ENCODE data around the gene LDHD. TPM values are rescaled to one million over a fixed set of nuclear protein-coding genes. Genes with fewer than 3 reads are reported as not detected.

Gene LDHD
- total and polyA plus RNA-seq, 2 of the 13 experiments (the other 11 are each of a cell fraction or from before 2014, with no cell fraction given) = 9.1 to 9.8 TPM

DNA sequence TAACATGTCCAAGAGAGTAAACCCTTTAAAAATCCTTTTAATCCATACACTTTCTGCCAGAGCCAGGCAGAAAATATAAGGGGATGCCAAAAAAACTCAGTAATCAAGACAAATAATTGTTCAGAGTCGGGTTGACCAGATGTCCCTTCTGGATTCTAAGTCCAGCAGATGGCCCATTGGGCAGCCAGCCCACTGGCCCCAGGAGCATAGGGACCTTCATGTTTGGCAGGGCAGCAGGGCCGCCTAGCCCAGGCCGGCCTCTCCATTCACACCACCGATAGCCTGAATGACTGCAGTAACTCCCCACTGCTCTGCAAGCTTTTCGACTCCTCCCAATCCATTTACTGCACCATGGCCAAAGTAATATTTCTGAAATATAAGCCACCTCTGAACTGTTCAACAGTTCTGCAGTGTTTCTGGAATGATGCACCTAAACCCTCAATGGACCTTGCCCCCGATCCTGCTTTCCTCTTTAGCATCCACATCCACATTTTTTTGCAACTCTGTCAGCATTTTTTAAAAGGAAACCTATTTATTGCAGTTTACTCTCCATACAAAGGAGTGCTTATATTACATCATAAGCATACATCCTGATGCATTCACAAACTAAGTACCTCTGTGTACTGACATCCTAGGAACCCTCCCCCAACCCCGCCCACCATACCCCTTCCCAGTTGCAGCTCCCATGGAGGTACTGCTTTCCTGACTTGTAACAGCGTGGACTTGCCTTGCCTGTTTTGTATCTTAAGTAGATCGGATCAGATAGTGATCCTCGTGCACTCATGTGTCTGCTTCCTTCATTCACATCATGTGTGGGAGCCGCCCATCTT, 46.4 kb downstream of the LDHD start (continued):
- TF ChIP-seq GLI4 (CRISPR knock-in tag; IDR thresholded peaks at IDR 0.05; ENCODE audit: borderline replicate concordance) (no peak), ZNF292 (CRISPR knock-in tag; IDR thresholded peaks at IDR 0.05; ENCODE audit: borderline replicate concordance, low read depth) (peak; percentile 50; the same call in 1 of the 2 replicates), TP53 (CRISPR knock-in tag; conservative IDR thresholded peaks at IDR 0.05) (no peak), CAMTA2 (CRISPR knock-in tag; IDR thresholded peaks at IDR 0.05; ENCODE audit: borderline replicate concordance) (no peak), MAFG (CRISPR knock-in tag; IDR thresholded peaks at IDR 0.05) (no peak), ELF3 (CRISPR knock-in tag; IDR thresholded peaks at IDR 0.05) (peak; percentile 60), NFYC (CRISPR knock-in tag; IDR thresholded peaks at IDR 0.05) (0 out of 2 replicates have a peak, but pooled peaks have one; percentile 9), KDM2A (CRISPR knock-in tag; IDR thresholded peaks at IDR 0.05; ENCODE audit: borderline replicate concordance, low read depth) (peak; percentile 46; the same call in 1 of the 2 replicates), TCF7 (IDR thresholded peaks at IDR 0.05; ENCODE audit: low read depth) (peak; percentile 28; the same call in 1 of the 2 replicates), PRPF4 (IDR thresholded peaks at IDR 0.05; ENCODE audit: low read depth, low read length, poor library complexity, severe bottlenecking) (no peak), FOSL2 (CRISPR knock-in tag; IDR thresholded peaks at IDR 0.05) (peak; percentile 81), NCOA1 (CRISPR knock-in tag; IDR thresholded peaks at IDR 0.05) (no peak), MYNN (CRISPR knock-in tag; IDR thresholded peaks at IDR 0.05; ENCODE audit: low read depth) (no peak; the same call in 1 of the 2 replicates), ZNF264 (CRISPR knock-in tag; IDR thresholded peaks at IDR 0.05) (0 out of 2 replicates have a peak, but pooled peaks have one; percentile 53), SOX6 (IDR thresholded peaks at IDR 0.05) (no peak), SOX6 (CRISPR knock-in tag; IDR thresholded peaks at IDR 0.05) (peak; percentile 92), SAP130 (CRISPR knock-in tag; IDR thresholded peaks at IDR 0.05; ENCODE audit: low read depth) (peak; percentile 89), ZNF136 (CRISPR knock-in tag; IDR thresholded peaks at IDR 0.05; ENCODE audit: low read depth) (no peak; the same call in 1 of the 2 replicates), ZBTB20 (CRISPR knock-in tag; IDR thresholded peaks at IDR 0.05; ENCODE audit: borderline replicate concordance, low read depth) (no peak), MIER3 (CRISPR knock-in tag; IDR thresholded peaks at IDR 0.05; ENCODE audit: borderline replicate concordance) (0 out of 2 replicates have a peak, but pooled peaks have one; percentile 20), HMG20B (CRISPR knock-in tag; conservative IDR thresholded peaks at IDR 0.05) (0 out of 2 replicates have a peak, but pooled peaks have one; percentile 53)
- TF ChIP-seq, protein P1, sequence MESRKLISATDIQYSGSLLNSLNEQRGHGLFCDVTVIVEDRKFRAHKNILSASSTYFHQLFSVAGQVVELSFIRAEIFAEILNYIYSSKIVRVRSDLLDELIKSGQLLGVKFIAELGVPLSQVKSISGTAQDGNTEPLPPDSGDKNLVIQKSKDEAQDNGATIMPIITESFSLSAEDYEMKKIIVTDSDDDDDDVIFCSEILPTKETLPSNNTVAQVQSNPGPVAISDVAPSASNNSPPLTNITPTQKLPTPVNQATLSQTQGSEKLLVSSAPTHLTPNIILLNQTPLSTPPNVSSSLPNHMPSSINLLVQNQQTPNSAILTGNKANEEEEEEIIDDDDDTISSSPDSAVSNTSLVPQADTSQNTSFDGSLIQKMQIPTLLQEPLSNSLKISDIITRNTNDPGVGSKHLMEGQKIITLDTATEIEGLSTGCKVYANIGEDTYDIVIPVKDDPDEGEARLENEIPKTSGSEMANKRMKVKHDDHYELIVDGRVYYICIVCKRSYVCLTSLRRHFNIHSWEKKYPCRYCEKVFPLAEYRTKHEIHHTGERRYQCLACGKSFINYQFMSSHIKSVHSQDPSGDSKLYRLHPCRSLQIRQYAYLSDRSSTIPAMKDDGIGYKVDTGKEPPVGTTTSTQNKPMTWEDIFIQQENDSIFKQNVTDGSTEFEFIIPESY (CRISPR knock-in tag; IDR thresholded peaks at IDR 0.05) = 0 out of 2 replicates have a peak, but pooled peaks have one; percentile 8
- TF ChIP-seq, protein P2, sequence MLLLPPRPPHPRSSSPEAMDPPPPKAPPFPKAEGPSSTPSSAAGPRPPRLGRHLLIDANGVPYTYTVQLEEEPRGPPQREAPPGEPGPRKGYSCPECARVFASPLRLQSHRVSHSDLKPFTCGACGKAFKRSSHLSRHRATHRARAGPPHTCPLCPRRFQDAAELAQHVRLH (CRISPR knock-in tag; IDR thresholded peaks at IDR 0.05; ENCODE audit: borderline replicate concordance, low read depth) = peak; percentile 18; the same call in 1 of the 2 replicates
- TF ChIP-seq, protein P3, sequence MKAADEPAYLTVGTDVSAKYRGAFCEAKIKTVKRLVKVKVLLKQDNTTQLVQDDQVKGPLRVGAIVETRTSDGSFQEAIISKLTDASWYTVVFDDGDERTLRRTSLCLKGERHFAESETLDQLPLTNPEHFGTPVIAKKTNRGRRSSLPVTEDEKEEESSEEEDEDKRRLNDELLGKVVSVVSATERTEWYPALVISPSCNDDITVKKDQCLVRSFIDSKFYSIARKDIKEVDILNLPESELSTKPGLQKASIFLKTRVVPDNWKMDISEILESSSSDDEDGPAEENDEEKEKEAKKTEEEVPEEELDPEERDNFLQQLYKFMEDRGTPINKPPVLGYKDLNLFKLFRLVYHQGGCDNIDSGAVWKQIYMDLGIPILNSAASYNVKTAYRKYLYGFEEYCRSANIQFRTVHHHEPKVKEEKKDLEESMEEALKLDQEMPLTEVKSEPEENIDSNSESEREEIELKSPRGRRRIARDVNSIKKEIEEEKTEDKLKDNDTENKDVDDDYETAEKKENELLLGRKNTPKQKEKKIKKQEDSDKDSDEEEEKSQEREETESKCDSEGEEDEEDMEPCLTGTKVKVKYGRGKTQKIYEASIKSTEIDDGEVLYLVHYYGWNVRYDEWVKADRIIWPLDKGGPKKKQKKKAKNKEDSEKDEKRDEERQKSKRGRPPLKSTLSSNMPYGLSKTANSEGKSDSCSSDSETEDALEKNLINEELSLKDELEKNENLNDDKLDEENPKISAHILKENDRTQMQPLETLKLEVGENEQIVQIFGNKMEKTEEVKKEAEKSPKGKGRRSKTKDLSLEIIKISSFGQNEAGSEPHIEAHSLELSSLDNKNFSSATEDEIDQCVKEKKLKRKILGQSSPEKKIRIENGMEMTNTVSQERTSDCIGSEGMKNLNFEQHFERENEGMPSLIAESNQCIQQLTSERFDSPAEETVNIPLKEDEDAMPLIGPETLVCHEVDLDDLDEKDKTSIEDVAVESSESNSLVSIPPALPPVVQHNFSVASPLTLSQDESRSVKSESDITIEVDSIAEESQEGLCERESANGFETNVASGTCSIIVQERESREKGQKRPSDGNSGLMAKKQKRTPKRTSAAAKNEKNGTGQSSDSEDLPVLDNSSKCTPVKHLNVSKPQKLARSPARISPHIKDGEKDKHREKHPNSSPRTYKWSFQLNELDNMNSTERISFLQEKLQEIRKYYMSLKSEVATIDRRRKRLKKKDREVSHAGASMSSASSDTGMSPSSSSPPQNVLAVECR (CRISPR knock-in tag; IDR thresholded peaks at IDR 0.05; ENCODE audit: borderline replicate concordance) = peak; percentile 45; the same call in 1 of the 2 replicates
